ENCODE results near the gene AFF4. TPM values are rescaled to one million over a fixed set of nuclear protein-coding genes. Genes with fewer than 3 reads are reported as not detected.

The AFF4 gene
- total RNA-seq, 1 donor from 2014 or later: 29.2 TPM

- DNase-seq (ENCODE audit: low read depth): no peak
- H3K4me3 ChIP-seq (ENCODE audit: low read depth, low read length): no peak overlapping the region
- TF ChIP-seq, protein P1, sequence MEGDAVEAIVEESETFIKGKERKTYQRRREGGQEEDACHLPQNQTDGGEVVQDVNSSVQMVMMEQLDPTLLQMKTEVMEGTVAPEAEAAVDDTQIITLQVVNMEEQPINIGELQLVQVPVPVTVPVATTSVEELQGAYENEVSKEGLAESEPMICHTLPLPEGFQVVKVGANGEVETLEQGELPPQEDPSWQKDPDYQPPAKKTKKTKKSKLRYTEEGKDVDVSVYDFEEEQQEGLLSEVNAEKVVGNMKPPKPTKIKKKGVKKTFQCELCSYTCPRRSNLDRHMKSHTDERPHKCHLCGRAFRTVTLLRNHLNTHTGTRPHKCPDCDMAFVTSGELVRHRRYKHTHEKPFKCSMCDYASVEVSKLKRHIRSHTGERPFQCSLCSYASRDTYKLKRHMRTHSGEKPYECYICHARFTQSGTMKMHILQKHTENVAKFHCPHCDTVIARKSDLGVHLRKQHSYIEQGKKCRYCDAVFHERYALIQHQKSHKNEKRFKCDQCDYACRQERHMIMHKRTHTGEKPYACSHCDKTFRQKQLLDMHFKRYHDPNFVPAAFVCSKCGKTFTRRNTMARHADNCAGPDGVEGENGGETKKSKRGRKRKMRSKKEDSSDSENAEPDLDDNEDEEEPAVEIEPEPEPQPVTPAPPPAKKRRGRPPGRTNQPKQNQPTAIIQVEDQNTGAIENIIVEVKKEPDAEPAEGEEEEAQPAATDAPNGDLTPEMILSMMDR (conservative IDR thresholded peaks at IDR 0.05; ENCODE audit: low read depth, low read length): no peak
Observed at GRCh38 chr5:132826424-132827082, 136.9 kb downstream of the AFF4 start.

GRCh38 chr5:132825834-132826391, 137.5 kb downstream of the AFF4 start:
- DNase-seq (ENCODE audit: low read depth): no peak
- no peak overlapping the region for H3K4me3 ChIP-seq (ENCODE audit: low read depth, low read length)
- TF ChIP-seq, protein P1 (conservative IDR thresholded peaks at IDR 0.05; ENCODE audit: low read depth, low read length): no peak

Other genes starting within 250 kb of the AFF4 start
- 5.4 and 7.6 TPM in 2 replicates for gene KIF3A, start 226.1 kb downstream of the AFF4 start, total RNA-seq
- gene CCNI2, start 216.2 kb downstream of the AFF4 start, total RNA-seq: 1.1 and 3.8 TPM in 2 replicates
- 38.1 and 51.5 TPM in 2 replicates for gene SEPTIN8, start 186.4 kb downstream of the AFF4 start, total RNA-seq
- 0.06 and 0.22 TPM in 2 replicates for gene SOWAHA, start 150.3 kb downstream of the AFF4 start, total RNA-seq
- 6.3 and 8.0 TPM in 2 replicates for gene SHROOM1, start 133.0 kb downstream of the AFF4 start, total RNA-seq
- 0.14 and 0.52 TPM in 2 replicates for gene GDF9, start 97.2 kb downstream of the AFF4 start, total RNA-seq
- 288 and 304 TPM in 2 replicates for gene UQCRQ, start 97.0 kb downstream of the AFF4 start, total RNA-seq
- gene LEAP2, start 90.0 kb downstream of the AFF4 start, total RNA-seq: 0.22 and 0.35 TPM in 2 replicates
- gene ZCCHC10, start 62.9 kb upstream of the AFF4 start, total RNA-seq: 12.7 and 88.8 TPM in 2 replicates
- 105 and 123 TPM in 2 replicates for gene HSPA4, start 88.4 kb upstream of the AFF4 start, total RNA-seq

Data from epithelial cell of proximal tubule (primary cell).